ENCODE data around the gene MSH5. TPM values are rescaled to one million over a fixed set of nuclear protein-coding genes. Genes with fewer than 3 reads are reported as not detected.

MSH5 gene
- total RNA-seq, 3 donors from 2014 or later = 14.1 to 29.9 (median 29.7) TPM

DNA sequence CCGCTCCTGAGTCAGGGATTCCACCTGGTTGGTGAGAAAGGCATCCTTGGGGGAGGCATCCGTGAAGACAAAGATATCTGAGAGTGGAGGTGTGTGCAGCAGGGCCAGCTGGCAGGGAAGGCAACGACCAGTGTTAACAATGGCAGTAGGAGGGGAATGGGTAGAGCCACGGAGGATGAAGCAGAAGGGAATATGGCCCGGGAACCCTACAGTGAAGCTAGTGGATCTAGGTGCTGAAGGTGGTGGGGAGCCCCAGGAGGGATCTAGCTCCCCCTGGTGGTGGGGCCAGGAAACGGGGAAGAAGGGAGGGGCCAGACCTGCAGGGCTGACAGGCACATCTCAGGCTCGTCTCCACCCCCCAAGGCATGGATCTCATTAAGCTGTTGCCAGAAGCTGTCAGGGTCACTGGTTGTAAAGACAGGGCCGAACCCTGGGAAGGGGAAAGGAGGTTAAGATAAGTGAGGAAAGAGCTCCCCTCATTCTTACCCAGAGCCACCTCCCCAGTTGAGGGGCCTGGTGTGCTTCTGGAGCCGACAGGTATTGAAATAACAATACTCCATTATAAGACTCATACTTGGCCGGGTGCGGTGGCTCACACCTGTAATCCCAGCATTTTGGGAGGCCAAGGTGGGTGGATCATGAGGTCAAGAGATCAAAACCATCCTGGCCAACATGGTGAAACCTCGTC is 30.0 kb downstream of the MSH5 start:
- TF ChIP-seq, protein P1, sequence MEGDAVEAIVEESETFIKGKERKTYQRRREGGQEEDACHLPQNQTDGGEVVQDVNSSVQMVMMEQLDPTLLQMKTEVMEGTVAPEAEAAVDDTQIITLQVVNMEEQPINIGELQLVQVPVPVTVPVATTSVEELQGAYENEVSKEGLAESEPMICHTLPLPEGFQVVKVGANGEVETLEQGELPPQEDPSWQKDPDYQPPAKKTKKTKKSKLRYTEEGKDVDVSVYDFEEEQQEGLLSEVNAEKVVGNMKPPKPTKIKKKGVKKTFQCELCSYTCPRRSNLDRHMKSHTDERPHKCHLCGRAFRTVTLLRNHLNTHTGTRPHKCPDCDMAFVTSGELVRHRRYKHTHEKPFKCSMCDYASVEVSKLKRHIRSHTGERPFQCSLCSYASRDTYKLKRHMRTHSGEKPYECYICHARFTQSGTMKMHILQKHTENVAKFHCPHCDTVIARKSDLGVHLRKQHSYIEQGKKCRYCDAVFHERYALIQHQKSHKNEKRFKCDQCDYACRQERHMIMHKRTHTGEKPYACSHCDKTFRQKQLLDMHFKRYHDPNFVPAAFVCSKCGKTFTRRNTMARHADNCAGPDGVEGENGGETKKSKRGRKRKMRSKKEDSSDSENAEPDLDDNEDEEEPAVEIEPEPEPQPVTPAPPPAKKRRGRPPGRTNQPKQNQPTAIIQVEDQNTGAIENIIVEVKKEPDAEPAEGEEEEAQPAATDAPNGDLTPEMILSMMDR (IDR thresholded peaks at IDR 0.05) = peak; percentile 68
- no peak overlapping the region for H3K4me3 ChIP-seq
- H3K36me3 ChIP-seq (ENCODE audit: low read depth) = no peaks in the 10 kb centered on the region
- peaks cover 14% of the 10 kb centered on the region for H3K4me1 ChIP-seq (ENCODE audit: low read depth)
- DNase-seq (peak; percentile 89 to 95 (median 95)), ATAC-seq (peak; percentile 91)
- intact Hi-C loops (cut with DNase I, micrococcal nuclease) = no loop called here
- H3K9me3 ChIP-seq = no peaks in the 10 kb centered on the region

DNA sequence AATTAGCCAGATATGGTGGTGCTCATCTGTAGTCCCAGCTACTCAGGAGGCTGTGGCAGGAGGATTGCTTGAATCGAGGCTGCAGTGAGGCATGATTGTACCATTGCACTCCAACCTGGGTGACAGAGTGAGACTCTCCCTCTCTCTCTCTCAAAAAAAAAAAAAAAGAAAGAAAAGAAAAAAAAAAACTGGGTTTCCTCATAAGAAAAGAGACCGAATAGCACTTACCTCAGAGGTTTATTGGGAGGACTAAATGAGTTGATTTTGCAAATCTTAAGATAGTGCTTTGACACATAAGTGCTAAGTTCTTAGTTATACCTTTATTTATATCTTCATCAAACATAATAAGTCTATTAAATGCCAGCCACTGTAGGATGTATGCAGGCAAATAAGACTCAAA is 31.1 kb downstream of the MSH5 start:
- intact Hi-C loops (cut with DNase I, micrococcal nuclease) = no loop called here
- peaks cover 24% of the 10 kb centered on the region for H3K4me1 ChIP-seq (ENCODE audit: low read depth)
- no peaks in the 10 kb centered on the region for H3K9me3 ChIP-seq
- H3K36me3 ChIP-seq (ENCODE audit: low read depth) = no peaks in the 10 kb centered on the region
- no peak for DNase-seq
- TF ChIP-seq, protein P1 (IDR thresholded peaks at IDR 0.05) = no peak
- no peak overlapping the region for H3K4me3 ChIP-seq
- ATAC-seq = no peak

DNA sequence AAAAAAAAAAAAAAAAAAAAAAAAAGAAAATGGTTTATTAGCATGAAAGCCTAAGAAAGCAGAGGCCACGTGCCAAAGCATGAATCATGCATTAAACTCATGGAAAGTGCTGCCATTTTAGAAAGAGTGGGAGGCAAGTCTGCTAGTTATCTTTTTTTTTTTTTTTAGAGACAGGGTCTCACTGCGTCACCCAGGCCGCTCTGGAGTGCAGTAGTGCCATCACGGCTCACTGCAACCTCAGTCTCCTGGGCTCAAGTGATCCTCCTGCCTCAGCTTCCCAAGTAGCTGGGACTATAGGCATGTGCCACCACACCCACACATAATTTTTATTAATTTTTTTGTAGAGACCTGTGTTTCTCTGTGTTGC is 32.2 kb downstream of the MSH5 start:
- TF ChIP-seq, protein P1 (IDR thresholded peaks at IDR 0.05) = no peak
- no peaks in the 10 kb centered on the region for H3K9me3 ChIP-seq
- no peak for ATAC-seq
- DNase-seq = no peak
- intact Hi-C loops (cut with DNase I, micrococcal nuclease) = no loop called here
- no peaks in the 10 kb centered on the region for H3K36me3 ChIP-seq (ENCODE audit: low read depth)
- no peak overlapping the region for H3K4me3 ChIP-seq
- peaks cover 35% of the 10 kb centered on the region for H3K4me1 ChIP-seq (ENCODE audit: low read depth)

DNA sequence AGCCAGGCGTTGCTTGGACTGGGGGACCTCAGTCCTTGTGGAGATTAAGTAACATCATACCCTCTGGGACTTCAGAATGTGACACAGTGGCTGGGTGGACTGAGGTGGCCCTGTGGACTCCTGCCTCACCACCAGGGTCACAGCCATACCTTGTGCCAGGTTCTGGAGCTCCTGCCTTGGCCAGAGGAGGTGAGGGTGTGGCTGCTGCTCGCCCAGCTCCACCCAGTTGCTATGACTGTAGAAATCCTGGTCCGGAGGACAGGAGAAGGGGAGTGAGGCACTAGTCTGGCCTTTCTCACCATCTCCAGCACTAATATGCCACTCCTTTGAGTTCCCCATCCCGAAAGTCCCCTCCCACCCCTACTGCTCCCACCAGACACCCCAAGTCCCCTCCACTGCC is 35.4 kb downstream of the MSH5 start:
- Histone ChIP-seq H3K4me3 (no peak overlapping the region), H3K4me1 (ENCODE audit: low read depth) (peaks cover 35% of the 10 kb centered on the region), H3K36me3 (ENCODE audit: low read depth) (no peaks in the 10 kb centered on the region), H3K9me3 (no peaks in the 10 kb centered on the region)
- peak; percentile 73 for ATAC-seq
- TF ChIP-seq, protein P1 (IDR thresholded peaks at IDR 0.05) = no peak
- DNase-seq = peak in 2 of 3 donors; percentile 74 to 77
- intact Hi-C loops (cut with DNase I, micrococcal nuclease) = no loop called here

DNA sequence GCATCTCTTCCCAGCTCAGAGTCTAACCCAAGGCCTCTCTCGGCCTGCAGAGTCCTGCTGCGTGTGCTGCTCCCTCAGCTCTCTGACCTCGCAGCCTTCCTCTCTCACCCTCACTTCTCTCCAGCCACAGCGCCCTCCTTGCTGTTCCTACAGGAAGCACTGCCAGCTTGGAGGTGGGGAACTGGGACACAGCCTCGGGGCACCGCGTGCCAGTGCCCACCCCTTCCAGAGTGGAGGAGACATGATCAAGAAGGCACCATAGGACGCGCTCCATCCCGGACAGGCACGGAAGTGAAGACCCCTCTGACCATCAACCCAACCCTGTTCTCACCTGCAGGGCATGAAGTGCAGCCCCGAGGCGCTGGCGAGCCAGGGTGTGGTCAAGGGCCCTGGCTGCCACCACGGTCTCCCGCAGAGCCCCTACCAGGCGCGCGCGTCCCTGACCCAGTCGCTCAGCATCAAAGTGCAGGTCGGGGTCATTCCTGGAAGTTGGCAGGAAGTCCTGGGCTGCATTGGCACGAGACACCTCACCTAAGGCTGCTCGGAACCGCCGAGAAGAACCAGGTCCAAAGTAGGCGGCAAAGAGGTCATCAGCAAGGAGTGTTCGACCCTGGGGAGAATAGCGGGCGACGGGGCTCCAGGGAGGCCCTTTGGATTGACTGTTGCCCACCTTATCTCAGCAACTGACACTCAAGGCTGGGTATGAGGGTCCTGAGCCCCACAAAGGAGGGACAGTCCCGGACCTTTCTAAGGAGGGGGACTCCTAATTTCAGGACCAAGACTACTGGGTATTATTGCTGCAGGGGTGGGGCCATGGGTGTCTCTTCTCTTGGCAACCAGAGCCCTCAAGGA is 36.1 kb downstream of the MSH5 start:
- H3K4me3 ChIP-seq = no peak overlapping the region
- DNase-seq = peak in 1 of 3 donors; percentile 50
- TF ChIP-seq, protein P1 (IDR thresholded peaks at IDR 0.05) = no peak
- H3K9me3 ChIP-seq = no peaks in the 10 kb centered on the region
- peaks cover 34% of the 10 kb centered on the region for H3K4me1 ChIP-seq (ENCODE audit: low read depth)
- H3K36me3 ChIP-seq (ENCODE audit: low read depth) = no peaks in the 10 kb centered on the region
- intact Hi-C loops (cut with DNase I, micrococcal nuclease) = no loop called here
- peak; percentile 4 for ATAC-seq

Data from mucosa of descending colon (tissue), 3 donors.